SK-N-SH treated with all-trans-retinoic acid at 6 μM for 48 hours (cell line): ENCODE data around the gene BHMT.

Source experiments
- ISL1 ChIP-seq: fragments of 250-450 bp; sonication (Bioruptor Pico); IDR thresholded peaks from 2 replicates; pipeline ENCODE4 v2.1.2; 2022; ENCODE audit warnings: mild to moderate bottlenecking, moderate library complexity
- OSR1 ChIP-seq: fragments of 250-450 bp; sonication (Bioruptor Pico); IDR thresholded peaks from 2 replicates; pipeline ENCODE4 v1.8.0; 2022; ENCODE audit warnings: moderate library complexity, mild to moderate bottlenecking, inconsistent platforms
- RARB ChIP-seq: fragments of 250-450 bp; sonication (Bioruptor Pico); IDR thresholded peaks from 2 replicates; pipeline ENCODE4 v1.8.0; 2021; ENCODE audit warnings: mild to moderate bottlenecking, moderate library complexity
- SNAI2 ChIP-seq: fragments of 250-450 bp; sonication (Bioruptor Pico); IDR thresholded peaks from 2 replicates; pipeline ENCODE4 v1.5.0; 2020; ENCODE audit warnings: mild to moderate bottlenecking, moderate library complexity
- TSHZ2 ChIP-seq: fragments of 250-450 bp; sonication (Bioruptor Pico); IDR thresholded peaks from 2 replicates; pipeline ENCODE4 v1.5.0; 2020; ENCODE audit warnings: mild to moderate bottlenecking, moderate library complexity
- ZNF565 ChIP-seq: fragments of 450-650 bp; formaldehyde crosslinking; conservative IDR thresholded peaks from 2 replicates; pipeline ENCODE4 v1.5.0; 2020; ENCODE audit warnings: low read depth, mild to moderate bottlenecking, moderate library complexity

GRCh38 chr5:79108792-79109191 lies 2.8 kb upstream of the BHMT start:
- TF ChIP-seq TSHZ2 (CRISPR knock-in tag) (no peak), RARB (CRISPR knock-in tag) (no peak), ISL1 (CRISPR knock-in tag) (no peak), SNAI2 (no peak), OSR1 (CRISPR knock-in tag) (no peak), ZNF565 (CRISPR knock-in tag) (no peak)
